OCI-LY1 (cell line): ENCODE measurements around the gene BMPER.

Experiments
- H2AFZ ChIP-seq: fragments of 200-600 bp; sonication (generic), shearing (Covaris generic); 2 replicates; pipeline ENCODE4 v1.6.0; 2014; ENCODE audit warnings: antibody characterized with exemption, mild to moderate bottlenecking, low read length
- H3F3A ChIP-seq: fragments of 200-600 bp; sonication (generic), shearing (Covaris generic); 2 replicates; pipeline ENCODE4 v1.6.0; 2014; ENCODE audit warnings: mild to moderate bottlenecking, antibody characterized with exemption, low read length, moderate library complexity; ENCODE audit not compliant: insufficient read depth
- H3K27ac ChIP-seq: fragments of 200-600 bp; sonication (generic); 2 replicates; pipeline ENCODE4 v1.5.1; 2014; ENCODE audit warnings: low read length, mixed run types, mild to moderate bottlenecking, low read depth; ENCODE audit not compliant: poor library complexity, severe bottlenecking
- H3K27me3 ChIP-seq: fragments of 200-600 bp; sonication (generic); 2 replicates; pipeline ENCODE4 v1.6.0; 2014; ENCODE audit warnings: antibody characterized with exemption, mild to moderate bottlenecking, low read length, moderate library complexity; ENCODE audit not compliant: insufficient read depth
- H3K36me3 ChIP-seq: fragments of 200-600 bp; sonication (generic); 2 replicates; pipeline ENCODE4 v1.6.1; 2014; ENCODE audit warnings: mild to moderate bottlenecking, antibody characterized with exemption, low read length, moderate library complexity, mixed read lengths; ENCODE audit not compliant: insufficient read depth
- H3K4me1 ChIP-seq: fragments of 200-600 bp; sonication (generic); 2 replicates; pipeline ENCODE4 v1.5.1; 2014; ENCODE audit warnings: mild to moderate bottlenecking, low read length, moderate library complexity; ENCODE audit not compliant: insufficient read depth, severe bottlenecking
- H3K4me2 ChIP-seq: fragments of 200-600 bp; sonication (generic), shearing (Covaris generic); 2 replicates; pipeline ENCODE4 v1.6.1; 2014; ENCODE audit warnings: low read length
- H3K4me3 ChIP-seq: fragments of 200-600 bp; sonication (generic); 2 replicates; pipeline ENCODE4 v1.5.1; 2014; ENCODE audit warnings: low read length, low read depth, mild to moderate bottlenecking, mixed read lengths; ENCODE audit not compliant: poor library complexity, severe bottlenecking
- H3K79me2 ChIP-seq: fragments of 200-600 bp; shearing (Covaris generic); 2 replicates; pipeline ENCODE4 v1.6.1; 2016; ENCODE audit warnings: mixed run types, low read length, mixed read lengths; ENCODE audit not compliant: insufficient read depth
- H3K9ac ChIP-seq: fragments of 200-600 bp; sonication (generic), shearing (Covaris generic); 2 replicates; pipeline ENCODE4 v1.6.1; 2014; ENCODE audit warnings: mild to moderate bottlenecking, low read length, mixed read lengths
- H3K9me2 ChIP-seq: fragments of 200-600 bp; sonication (generic), shearing (Covaris generic); 2 replicates; pipeline ENCODE4 v1.6.1; 2014; ENCODE audit warnings: low read depth, mild to moderate bottlenecking, low read length, mixed read lengths
- H3K9me3 ChIP-seq: fragments of 200-600 bp; shearing (Covaris generic); 2 replicates; pipeline ENCODE4 v1.6.1; 2014; ENCODE audit warnings: low read length, mixed read lengths
- H4K20me1 ChIP-seq: fragments of 200-600 bp; sonication (generic), shearing (Covaris generic); 2 replicates; pipeline ENCODE4 v1.6.0; 2016; ENCODE audit warnings: mild to moderate bottlenecking, low read length; ENCODE audit not compliant: insufficient read depth
- EZH2 ChIP-seq: fragments of 200-600 bp; sonication (generic), shearing (Covaris generic); IDR thresholded peaks from 2 replicates; pipeline ENCODE4 v1.8.0; 2017; ENCODE audit warnings: borderline replicate concordance, mixed run types, mild to moderate bottlenecking, antibody characterized with exemption, low read length, moderate library complexity, mixed read lengths
- TF ChIP-seq, protein P1 (sequence below): fragments of 200-600 bp; sonication (generic), shearing (Covaris generic); IDR thresholded peaks from 2 replicates; pipeline ENCODE4 v1.5.1; 2017; ENCODE audit warnings: mild to moderate bottlenecking, antibody characterized with exemption, low read length, moderate library complexity, mixed read lengths

The BMPER gene

GRCh38 chr7:34064519-34065158 lies 159.3 kb downstream of the BMPER start:
- no peak overlapping the region for H2AFZ ChIP-seq
- TF ChIP-seq, protein P1, sequence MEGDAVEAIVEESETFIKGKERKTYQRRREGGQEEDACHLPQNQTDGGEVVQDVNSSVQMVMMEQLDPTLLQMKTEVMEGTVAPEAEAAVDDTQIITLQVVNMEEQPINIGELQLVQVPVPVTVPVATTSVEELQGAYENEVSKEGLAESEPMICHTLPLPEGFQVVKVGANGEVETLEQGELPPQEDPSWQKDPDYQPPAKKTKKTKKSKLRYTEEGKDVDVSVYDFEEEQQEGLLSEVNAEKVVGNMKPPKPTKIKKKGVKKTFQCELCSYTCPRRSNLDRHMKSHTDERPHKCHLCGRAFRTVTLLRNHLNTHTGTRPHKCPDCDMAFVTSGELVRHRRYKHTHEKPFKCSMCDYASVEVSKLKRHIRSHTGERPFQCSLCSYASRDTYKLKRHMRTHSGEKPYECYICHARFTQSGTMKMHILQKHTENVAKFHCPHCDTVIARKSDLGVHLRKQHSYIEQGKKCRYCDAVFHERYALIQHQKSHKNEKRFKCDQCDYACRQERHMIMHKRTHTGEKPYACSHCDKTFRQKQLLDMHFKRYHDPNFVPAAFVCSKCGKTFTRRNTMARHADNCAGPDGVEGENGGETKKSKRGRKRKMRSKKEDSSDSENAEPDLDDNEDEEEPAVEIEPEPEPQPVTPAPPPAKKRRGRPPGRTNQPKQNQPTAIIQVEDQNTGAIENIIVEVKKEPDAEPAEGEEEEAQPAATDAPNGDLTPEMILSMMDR, result no peak
- no peak for TF ChIP-seq EZH2
- H3K9me3 ChIP-seq, result no peaks in the 10 kb centered on the region
- H3F3A ChIP-seq, result no peaks in the 10 kb centered on the region
- no peaks in the 10 kb centered on the region for H3K79me2 ChIP-seq
- no peak overlapping the region for H3K9ac ChIP-seq
- H4K20me1 ChIP-seq, result no peaks in the 10 kb centered on the region
- no peaks in the 10 kb centered on the region for H3K27me3 ChIP-seq
- no peak overlapping the region for H3K27ac ChIP-seq
- no peaks in the 10 kb centered on the region for H3K4me1 ChIP-seq
- H3K4me3 ChIP-seq, result no peak overlapping the region
- no peak overlapping the region for H3K4me2 ChIP-seq
- no peaks in the 10 kb centered on the region for H3K9me2 ChIP-seq
- H3K36me3 ChIP-seq, result no peaks in the 10 kb centered on the region

- Histone ChIP-seq H3K27ac (no peak overlapping the region), H3K79me2 (no peaks in the 10 kb centered on the region), H4K20me1 (no peaks in the 10 kb centered on the region), H3K4me1 (no peaks in the 10 kb centered on the region), H3K27me3 (no peaks in the 10 kb centered on the region), H3K9me3 (no peaks in the 10 kb centered on the region), H3K36me3 (no peaks in the 10 kb centered on the region), H3F3A (no peaks in the 10 kb centered on the region), H3K4me3 (no peak overlapping the region), H3K9me2 (no peaks in the 10 kb centered on the region), H3K9ac (no peak overlapping the region), H3K4me2 (no peak overlapping the region), H2AFZ (no peak overlapping the region)
- no peak for TF ChIP-seq EZH2
- TF ChIP-seq, protein P1, result no peak
Observed at GRCh38 chr7:34066411-34066810, 161.1 kb downstream of the BMPER start.

- no peaks in the 10 kb centered on the region for H3K27me3 ChIP-seq
- no peaks in the 10 kb centered on the region for H3K4me1 ChIP-seq
- H2AFZ ChIP-seq, result no peak overlapping the region
- TF ChIP-seq EZH2, result no peak
- TF ChIP-seq, protein P1, result no peak
- no peaks in the 10 kb centered on the region for H3K9me2 ChIP-seq
- H3K27ac ChIP-seq, result no peak overlapping the region
- no peaks in the 10 kb centered on the region for H3K9me3 ChIP-seq
- H3K9ac ChIP-seq, result no peak overlapping the region
- H3K4me3 ChIP-seq, result no peak overlapping the region
- H3K4me2 ChIP-seq, result no peak overlapping the region
- H3F3A ChIP-seq, result no peaks in the 10 kb centered on the region
- no peaks in the 10 kb centered on the region for H4K20me1 ChIP-seq
- H3K36me3 ChIP-seq, result no peaks in the 10 kb centered on the region
- no peaks in the 10 kb centered on the region for H3K79me2 ChIP-seq
Observed at GRCh38 chr7:34067005-34067778, 161.9 kb downstream of the BMPER start.
